ENCODE data around the gene ZNF502. TPM values are rescaled to one million over a fixed set of nuclear protein-coding genes. Genes with fewer than 3 reads are reported as not detected.
A peak's percentile ranks its signal among the peaks of the same experiment; 100 is the strongest.

The ZNF502 gene
- total and polyA plus RNA-seq, 2 of the 8 experiments (the other 6 are each of a cell fraction or from before 2014, with no cell fraction given) = 1.5 to 3.8 TPM

GRCh38 chr3:44722103-44722401 lies 9.6 kb downstream of the ZNF502 start:
- CTCF ChIA-PET (ENCODE audit: partially characterized antibody) = no interaction called here
- Histone ChIP-seq H3K56ac (replicated peaks; ENCODE audit: insufficient read length, low read depth, low read length) (no peak overlapping the region), H3K9me3 (ENCODE audit: insufficient read depth in 2 of 2, low read depth in 1 of 2, low read length in 1 of 2) (peaks cover 88 to 92% of the 10 kb centered on the region in 2 experiments), H2BK5ac (ENCODE audit: low read depth, low read length) (no peak overlapping the region), H4K91ac (replicated peaks; ENCODE audit: insufficient read length, low read length) (no peak overlapping the region), H4K8ac (ENCODE audit: extremely low read depth, insufficient read depth, low read length) (no peak overlapping the region), H3K23ac (ENCODE audit: insufficient read length) (no peak overlapping the region), H3K79me2 (ENCODE audit: control insufficient read depth in 1 of 2, insufficient read depth in 2 of 2, low read length in 2 of 2) (no peaks in the 10 kb centered on the region), H2BK20ac (ENCODE audit: low read length) (no peak overlapping the region), H3K4ac (replicated peaks; ENCODE audit: insufficient read length, low read depth, low read length) (no peak overlapping the region), H2AK5ac (ENCODE audit: low read depth, low read length) (no peak overlapping the region), H2AFZ (ENCODE audit: low read length) (no peak overlapping the region), H3K23me2 (ENCODE audit: low read depth, low read length) (no peaks in the 10 kb centered on the region), H3K4me3 (ENCODE audit: extremely low read depth in 1 of 4, insufficient read depth in 2 of 4, low read depth in 3 of 4, low read length in 4 of 4) (peak overlapping the region in 1 of 4 experiments; percentile 28; a peak in 1 of 8 replicates), H3K79me1 (ENCODE audit: low read depth, low read length) (no peaks in the 10 kb centered on the region), H4K5ac (ENCODE audit: insufficient read length, low read depth, low read length) (no peak overlapping the region), H3K36me3 (ENCODE audit: control insufficient read depth in 2 of 4, insufficient read depth in 4 of 4, low read length in 3 of 4) (peaks cover 8 to 51% (median 29%) of the 10 kb centered on the region in 4 experiments; a peak in 7 of 8 replicates), H4K20me1 (replicated peaks in 1 of 2; ENCODE audit: control insufficient read depth in 1 of 2, insufficient read depth in 2 of 2, low read length in 2 of 2) (no peaks in the 10 kb centered on the region), H2BK15ac (ENCODE audit: low read length) (no peak overlapping the region), H2BK12ac (ENCODE audit: low read depth, low read length) (no peak overlapping the region), H3K27me3 (replicated peaks in 1 of 4; ENCODE audit: control insufficient read depth in 3 of 4, extremely low read depth in 1 of 4, insufficient read depth in 3 of 4, low read length in 3 of 4) (no peaks in the 10 kb centered on the region), H3K18ac (ENCODE audit: extremely low read depth, low read length) (no peak overlapping the region), H3K9ac (replicated peaks in 1 of 4; ENCODE audit: extremely low read depth in 1 of 4, low read depth in 3 of 4, low read length in 3 of 4) (no peak overlapping the region), H3K14ac (ENCODE audit: insufficient read length) (no peak overlapping the region), H3K27ac (ENCODE audit: low read depth, low read length) (no peak overlapping the region), H3K4me2 (ENCODE audit: insufficient read depth in 1 of 2, low read depth in 2 of 2, low read length in 2 of 2) (no peak overlapping the region), H3K4me1 (replicated peaks in 1 of 4; ENCODE audit: control insufficient read depth in 3 of 4, insufficient read depth in 4 of 4, low read length in 3 of 4) (no peaks in the 10 kb centered on the region), H2BK120ac (replicated peaks; ENCODE audit: low read depth, low read length) (no peak overlapping the region)
- POLR2A ChIA-PET (ENCODE audit: partially characterized antibody) = interaction anchor here (0.7 to 1.4 kb wide), 2 partner anchors 9 to 40 kb away, joined by 3 read pairs; partner anchors contain the start of genes KIAA1143, KIF15 and ZNF502
- FAIRE-seq (no peak), DNase-seq (ENCODE audit: low read depth in 1 of 2, low spot score in 2 of 2) (no peak)
- TF ChIP-seq TEAD4 (IDR thresholded peaks at IDR 0.05; ENCODE audit: low read depth, low read length) (no peak), HDAC2 (IDR thresholded peaks at IDR 0.05; ENCODE audit: borderline replicate concordance in 1 of 2, low read depth in 2 of 2, low read length in 2 of 2) (no peak), EP300 (IDR thresholded peaks at IDR 0.05; ENCODE audit: borderline replicate concordance in 1 of 2, low read depth in 2 of 2, low read length in 2 of 2) (no peak), RFX5 (IDR thresholded peaks at IDR 0.05; ENCODE audit: borderline replicate concordance, low read depth, low read length) (no peak), KDM1A (IDR thresholded peaks at IDR 0.05; ENCODE audit: borderline replicate concordance, low read length) (no peak), USF2 (IDR thresholded peaks at IDR 0.05; ENCODE audit: low read length) (no peak), SIRT6 (IDR thresholded peaks at IDR 0.05; ENCODE audit: low read length) (no peak), SIN3A (conservative IDR thresholded peaks at IDR 0.05 in 1 of 2, IDR thresholded peaks at IDR 0.05 in 1 of 2; ENCODE audit: low read depth in 1 of 2, low read length in 2 of 2) (no peak), BACH1 (IDR thresholded peaks at IDR 0.05; ENCODE audit: low read length) (no peak), CHD2 (IDR thresholded peaks at IDR 0.05; ENCODE audit: low read length) (no peak), CEBPB (IDR thresholded peaks at IDR 0.05; ENCODE audit: low read depth, low read length) (no peak), SP2 (IDR thresholded peaks at IDR 0.05; ENCODE audit: low read length) (no peak), KDM4A (IDR thresholded peaks at IDR 0.05; ENCODE audit: low read depth, low read length, severe bottlenecking) (no peak), EZH2 (IDR thresholded peaks at IDR 0.05; ENCODE audit: low read depth, low read length, severe bottlenecking) (no peak)
- 94% methylated on average over 1 of the region's 1 CpG; no CpG with 5 or more reads in 1 of the 2 experiments for WGBS, 2 experiments (ENCODE audit: extremely low coverage in 1 of 2, insufficient coverage in 1 of 2, insufficient read length in 1 of 2, insufficient replicate concordance in 2 of 2, low coverage in 1 of 2, low lambda C conversion rate in 2 of 2, missing lambda C conversion rate in 1 of 2)

All from H1 (cell line).